WTC11 (cell line): Measurements from ENCODE around the gene MAB21L3. TPM values are rescaled to one million over a fixed set of nuclear protein-coding genes. Genes with fewer than 3 reads are reported as not detected.

Experiments used
- ATAC-seq: fragments of 200-7000 bp; cut with Tn5 transposase; 2 replicates; pipeline ENCODE4 v1.10.0; 2021; ENCODE audit warnings: mild to moderate bottlenecking, moderate library complexity
- CTCF ChIA-PET: fragments of 300-600 bp; sonication (Branson Sonifier 250); formaldehyde crosslinking; loops from one replicate; lab custom pipeline; 2021; ENCODE audit warnings: antibody characterized with exemption; lab: Charles Lee
- POLR2A ChIA-PET: fragments of 350-600 bp; sonication (Branson Sonifier 250); formaldehyde crosslinking; loops from one replicate; lab custom pipeline; 2021; ENCODE audit warnings: antibody characterized with exemption; lab: Charles Lee
- DNase-seq: peaks from one replicate; pipeline ENCODE4 v3.0.0; 2021; ENCODE audit warnings: low spot score
- H3K27ac Mint-ChIP-seq: 2 replicates; pipeline ENCODE4 v1.8.0; 2021; ENCODE audit warnings: mixed read lengths
- H3K27me3 Mint-ChIP-seq: 2 replicates; pipeline ENCODE4 v1.8.0; 2021; ENCODE audit warnings: low read depth, mild to moderate bottlenecking, moderate library complexity, mixed read lengths
- H3K36me3 Mint-ChIP-seq: 2 replicates; pipeline ENCODE4 v1.8.0; 2021; ENCODE audit warnings: mixed read lengths
- H3K4me1 Mint-ChIP-seq: 2 replicates; pipeline ENCODE4 v1.8.0; 2022; ENCODE audit warnings: mixed read lengths
- H3K4me3 Mint-ChIP-seq: 2 replicates; pipeline ENCODE4 v1.8.0; 2021; ENCODE audit warnings: mild to moderate bottlenecking, moderate library complexity, mixed read lengths
- H3K9me3 Mint-ChIP-seq: 2 replicates; pipeline ENCODE4 v1.8.0; 2021; ENCODE audit warnings: mixed read lengths
- ATF3 ChIP-seq: sonication (generic); formaldehyde crosslinking; conservative IDR thresholded peaks from 2 replicates; pipeline ENCODE4 v1.8.1; 2022; ENCODE audit warnings: mild to moderate bottlenecking, missing genetic modification reagents
- ATF6 ChIP-seq: sonication (generic); formaldehyde crosslinking; IDR thresholded peaks from 2 replicates; pipeline ENCODE4 v1.8.1; 2023; ENCODE audit warnings: mild to moderate bottlenecking, missing genetic modification reagents
- E2F5 ChIP-seq: sonication (generic); formaldehyde crosslinking; IDR thresholded peaks from 2 replicates; pipeline ENCODE4 v1.8.1; 2022; ENCODE audit warnings: mild to moderate bottlenecking, moderate library complexity, missing genetic modification reagents
- ETV6 ChIP-seq: sonication (generic); formaldehyde crosslinking; IDR thresholded peaks from 2 replicates; pipeline ENCODE4 v1.8.1; 2022; ENCODE audit warnings: mild to moderate bottlenecking, missing genetic modification reagents
- FOXK1 ChIP-seq: sonication (generic); formaldehyde crosslinking; IDR thresholded peaks from 2 replicates; pipeline ENCODE4 v1.8.0; 2022; ENCODE audit warnings: mild to moderate bottlenecking, moderate library complexity, missing genetic modification reagents
- GRHL2 ChIP-seq: fragments of 250-450 bp; sonication (Bioruptor Pico); IDR thresholded peaks from 2 replicates; pipeline ENCODE4 v1.8.0; 2022; ENCODE audit warnings: mild to moderate bottlenecking, moderate library complexity; ENCODE audit not compliant: insufficient replicate concordance, severe bottlenecking
- MAX ChIP-seq: sonication (generic); formaldehyde crosslinking; IDR thresholded peaks from 2 replicates; pipeline ENCODE4 v1.8.0; 2022; ENCODE audit warnings: mild to moderate bottlenecking, missing genetic modification reagents
- NFATC4 ChIP-seq: fragments of 250-450 bp; sonication (Bioruptor Pico); IDR thresholded peaks from 2 replicates; pipeline ENCODE4 v1.9.0; 2021; ENCODE audit warnings: mild to moderate bottlenecking
- NFE2L1 ChIP-seq: sonication (generic); formaldehyde crosslinking; IDR thresholded peaks from 2 replicates; pipeline ENCODE4 v1.8.1; 2023; ENCODE audit warnings: missing genetic modification reagents
- PRDM15 ChIP-seq: sonication (generic); formaldehyde crosslinking; IDR thresholded peaks from 2 replicates; pipeline ENCODE4 v1.8.0; 2022; ENCODE audit warnings: missing genetic modification reagents
- SMAD4 ChIP-seq: sonication (generic); formaldehyde crosslinking; IDR thresholded peaks from 2 replicates; pipeline ENCODE4 v1.8.0; 2022; ENCODE audit warnings: mild to moderate bottlenecking, missing genetic modification reagents
- SP1 ChIP-seq: sonication (generic); formaldehyde crosslinking; conservative IDR thresholded peaks from 2 replicates; pipeline ENCODE4 v1.8.1; 2022; ENCODE audit warnings: missing genetic modification reagents
- STAT6 ChIP-seq: sonication (generic); formaldehyde crosslinking; conservative IDR thresholded peaks from 2 replicates; pipeline ENCODE4 v1.8.1; 2023; ENCODE audit warnings: mild to moderate bottlenecking, low read depth, missing genetic modification reagents, moderate library complexity
- TEAD1 ChIP-seq: sonication (generic); formaldehyde crosslinking; IDR thresholded peaks from 2 replicates; pipeline ENCODE4 v1.8.0; 2022; ENCODE audit warnings: mild to moderate bottlenecking, missing genetic modification reagents
- USF1 ChIP-seq: sonication (generic); formaldehyde crosslinking; IDR thresholded peaks from 2 replicates; pipeline ENCODE4 v1.8.0; 2022; ENCODE audit warnings: mild to moderate bottlenecking, missing genetic modification reagents
- ZNF138 ChIP-seq: sonication (generic); formaldehyde crosslinking; conservative IDR thresholded peaks from 2 replicates; pipeline ENCODE4 v1.8.1; 2022; ENCODE audit warnings: mild to moderate bottlenecking, moderate library complexity, missing genetic modification reagents
- ZNF219 ChIP-seq: sonication (generic); formaldehyde crosslinking; IDR thresholded peaks from 2 replicates; pipeline ENCODE4 v1.8.0; 2023; ENCODE audit warnings: missing genetic modification reagents, mild to moderate bottlenecking, borderline replicate concordance
- ZNF396 ChIP-seq: fragments of 250-450 bp; sonication (Bioruptor Pico); IDR thresholded peaks from 2 replicates; pipeline ENCODE4 v1.8.0; 2021; ENCODE audit warnings: mild to moderate bottlenecking, moderate library complexity, borderline replicate concordance
- ZNF423 ChIP-seq: fragments of 250-450 bp; sonication (Bioruptor Pico); IDR thresholded peaks from 2 replicates; pipeline ENCODE4 v2.1.2; 2022; ENCODE audit warnings: mild to moderate bottlenecking, moderate library complexity
- ZNF532 ChIP-seq: fragments of 250-450 bp; sonication (Bioruptor Pico); IDR thresholded peaks from 2 replicates; pipeline ENCODE4 v1.9.0; 2021; ENCODE audit warnings: mild to moderate bottlenecking, borderline replicate concordance
- total RNA-seq: library from RNA; stranded (reverse); gene quantifications from 3 replicates; pipeline ENCODE4 v1.2.3, GENCODE V29; 2021

The MAB21L3 gene
- total RNA-seq, 1 experiment from 2014 or later, result not detected

GRCh38 chr1:116128664-116129063 is 17.5 kb downstream of the MAB21L3 start:
- Mint-ChIP-seq H3K9me3 (no peaks in the 10 kb centered on the region), H3K4me1 (no peaks in the 10 kb centered on the region), H3K36me3 (no peaks in the 10 kb centered on the region), H3K27ac (no peak overlapping the region), H3K4me3 (no peak overlapping the region), H3K27me3 (no peaks in the 10 kb centered on the region; the same call in 1 of the 2 replicates)
- TF ChIP-seq PRDM15 (CRISPR knock-in tag) (no peak), FOXK1 (CRISPR knock-in tag) (no peak), ZNF396 (CRISPR knock-in tag) (no peak), MAX (CRISPR knock-in tag) (no peak), ATF3 (no peak), TEAD1 (no peak), STAT6 (CRISPR knock-in tag) (no peak), ZNF138 (CRISPR knock-in tag) (no peak), NFE2L1 (CRISPR knock-in tag) (no peak), SMAD4 (CRISPR knock-in tag) (no peak), SP1 (no peak), ETV6 (CRISPR knock-in tag) (no peak), ATF6 (CRISPR knock-in tag) (no peak), ZNF219 (CRISPR knock-in tag) (no peak), ZNF423 (CRISPR knock-in tag) (no peak), E2F5 (CRISPR knock-in tag) (no peak), NFATC4 (CRISPR knock-in tag) (no peak), ZNF532 (CRISPR knock-in tag) (no peak), USF1 (CRISPR knock-in tag) (no peak), GRHL2 (CRISPR knock-in tag) (no peak)
- ChIA-PET CTCF (no interaction called here), POLR2A (no interaction called here)
- DNase-seq (no peak), ATAC-seq (no peak)
